HG03439 (cell line): ENCODE data around the gene OSBP2.

ENCODE experiments used
- ATAC-seq: cut with Tn5 transposase; IDR thresholded peaks from one replicate; pipeline ENCODE4 v1.9.1; 2021; ENCODE audit warnings: mild to moderate bottlenecking, moderate library complexity; ENCODE audit not compliant: unreplicated experiment

Gene OSBP2

GRCh38 chr22:30876915-30877553, 182.4 kb downstream of the OSBP2 start:
- ATAC-seq: no peak

GRCh38 chr22:30877662-30878515, 183.2 kb downstream of the OSBP2 start:
- no peak for ATAC-seq

GRCh38 chr22:30878516-30879414, 184.1 kb downstream of the OSBP2 start:
- no peak for ATAC-seq

- ATAC-seq: no peak
Observed at GRCh38 chr22:30879415-30879797, 184.7 kb downstream of the OSBP2 start.

- ATAC-seq: no peak
Observed at GRCh38 chr22:30880181-30880601, 185.5 kb downstream of the OSBP2 start.

- no peak for ATAC-seq
Observed at GRCh38 chr22:30880847-30881246, 186.2 kb downstream of the OSBP2 start.

GRCh38 chr22:30881361-30882183, 186.9 kb downstream of the OSBP2 start:
- no peak for ATAC-seq

GRCh38 chr22:30882184-30882717, 187.6 kb downstream of the OSBP2 start:
- ATAC-seq: no peak

- no peak for ATAC-seq
Observed at GRCh38 chr22:30882974-30883533, 188.4 kb downstream of the OSBP2 start.

- ATAC-seq: no peak
Observed at GRCh38 chr22:30883586-30884145, 189.0 kb downstream of the OSBP2 start.

- ATAC-seq: no peak
Observed at GRCh38 chr22:30884211-30885000, 189.7 kb downstream of the OSBP2 start.

- ATAC-seq: no peak
Observed at GRCh38 chr22:30885001-30885366, 190.3 kb downstream of the OSBP2 start.

- ATAC-seq: no peak
Observed at GRCh38 chr22:30885591-30885990, 190.9 kb downstream of the OSBP2 start.

- no peak for ATAC-seq
Observed at GRCh38 chr22:30887453-30887852, 192.8 kb downstream of the OSBP2 start.

GRCh38 chr22:30887861-30888260, 193.2 kb downstream of the OSBP2 start:
- no peak for ATAC-seq

GRCh38 chr22:30889268-30889995, 194.8 kb downstream of the OSBP2 start:
- no peak for ATAC-seq

- no peak for ATAC-seq
Observed at GRCh38 chr22:30889996-30890480, 195.4 kb downstream of the OSBP2 start.
